HG03558 (cell line): ENCODE data around the gene AGTR1.
"Not testable (repeated sequence)": the region's sequence is repeated elsewhere in the genome, so short reads cannot be mapped to it uniquely, and the experiment has no call there.

Experiments used
- ATAC-seq: cut with Tn5 transposase; IDR thresholded peaks from one replicate; pipeline ENCODE4 v1.9.1; 2021; ENCODE audit warnings: moderate number of reproducible peaks; ENCODE audit not compliant: unreplicated experiment; ENCODE audit errors: extremely low read depth

AGTR1 gene

GRCh38 chr3:148717885-148718561 is 20.3 kb downstream of the AGTR1 start:
- ATAC-seq = no peak

GRCh38 chr3:148718982-148719862 is 21.5 kb downstream of the AGTR1 start:
- no peak for ATAC-seq

- no peak for ATAC-seq
Observed at GRCh38 chr3:148720873-148721272, 23.2 kb downstream of the AGTR1 start.

GRCh38 chr3:148723631-148724030 is 25.9 kb downstream of the AGTR1 start:
- no peak for ATAC-seq

GRCh38 chr3:148727231-148727630 is 29.5 kb downstream of the AGTR1 start:
- peak; percentile 63 for ATAC-seq

GRCh38 chr3:148728753-148729152 is 31.1 kb downstream of the AGTR1 start:
- ATAC-seq = no peak

- ATAC-seq = no peak
Observed at GRCh38 chr3:148729476-148730055, 31.9 kb downstream of the AGTR1 start.

GRCh38 chr3:148730676-148731075 is 33.0 kb downstream of the AGTR1 start:
- ATAC-seq = no peak

- ATAC-seq = no peak
Observed at GRCh38 chr3:148735597-148735996, 37.9 kb downstream of the AGTR1 start.

- ATAC-seq = no peak
Observed at GRCh38 chr3:148736086-148736485, 38.4 kb downstream of the AGTR1 start.

- ATAC-seq = no peak
Observed at GRCh38 chr3:148737104-148737530, 39.4 kb downstream of the AGTR1 start.

- no peak for ATAC-seq
Observed at GRCh38 chr3:148739720-148740119, 42.0 kb downstream of the AGTR1 start.

GRCh38 chr3:148740291-148740690 is 42.6 kb downstream of the AGTR1 start:
- no peak for ATAC-seq

GRCh38 chr3:148741219-148741618 is 43.5 kb downstream of the AGTR1 start:
- ATAC-seq = no peak

- no peak for ATAC-seq
Observed at GRCh38 chr3:148742118-148742517, 44.4 kb downstream of the AGTR1 start.

- no peak for ATAC-seq
Observed at GRCh38 chr3:148746053-148746452, 48.4 kb downstream of the AGTR1 start.

- no peak for ATAC-seq
Observed at GRCh38 chr3:148748283-148748682, 50.6 kb downstream of the AGTR1 start.

GRCh38 chr3:148750296-148750695 is 52.6 kb downstream of the AGTR1 start:
- ATAC-seq = no peak

- no peak for ATAC-seq
Observed at GRCh38 chr3:148751461-148751860, 53.8 kb downstream of the AGTR1 start.

- ATAC-seq = not testable (repeated sequence)
Observed at GRCh38 chr3:148753385-148753784, 55.7 kb downstream of the AGTR1 start.

- no peak for ATAC-seq
Observed at GRCh38 chr3:148755570-148755969, 57.9 kb downstream of the AGTR1 start.
